Type B pancreatic cell (in vitro differentiated cells): ENCODE results near the gene OR52R1. TPM values are rescaled to one million over a fixed set of nuclear protein-coding genes. Genes with fewer than 3 reads are reported as not detected.

ENCODE experiments used
- DNase-seq: peaks from one replicate; pipeline ENCODE4 v3.0.0; 2021; ENCODE audit warnings: mixed read lengths; ENCODE audit not compliant: unreplicated experiment; ENCODE audit errors: extremely low spot score
- H3K27ac Mint-ChIP-seq: 2 replicates; pipeline ENCODE4 v1.8.0; 2021; ENCODE audit warnings: mild to moderate bottlenecking, mixed read lengths
- H3K27me3 Mint-ChIP-seq: 2 replicates; pipeline ENCODE4 v1.8.0; 2021; ENCODE audit warnings: mixed read lengths
- H3K36me3 Mint-ChIP-seq: 2 replicates; pipeline ENCODE4 v1.8.0; 2021; ENCODE audit warnings: mixed read lengths
- H3K4me1 Mint-ChIP-seq: one replicate; pipeline ENCODE4 v1.8.0; 2021; ENCODE audit warnings: mixed read lengths; ENCODE audit not compliant: unreplicated experiment
- H3K4me3 Mint-ChIP-seq: 2 replicates; pipeline ENCODE4 v1.8.0; 2021; ENCODE audit warnings: mild to moderate bottlenecking, mixed read lengths
- H3K9me3 Mint-ChIP-seq: 2 replicates; pipeline ENCODE4 v1.8.0; 2021; ENCODE audit warnings: mixed read lengths
- total RNA-seq: library from RNA; stranded (reverse); gene quantifications from 2 replicates; pipeline ENCODE4 v1.2.1, GENCODE V29; 2021; ENCODE audit warnings: low replicate concordance
- TF ChIP-seq, protein P1 (sequence below): fragments of 200-600 bp; sonication (generic); conservative IDR thresholded peaks from 2 replicates; pipeline ENCODE4 v1.5.0; 2021; ENCODE audit warnings: antibody characterized with exemption, mild to moderate bottlenecking

Gene OR52R1
- total RNA-seq, 1 donor from 2014 or later, result not detected

DNA sequence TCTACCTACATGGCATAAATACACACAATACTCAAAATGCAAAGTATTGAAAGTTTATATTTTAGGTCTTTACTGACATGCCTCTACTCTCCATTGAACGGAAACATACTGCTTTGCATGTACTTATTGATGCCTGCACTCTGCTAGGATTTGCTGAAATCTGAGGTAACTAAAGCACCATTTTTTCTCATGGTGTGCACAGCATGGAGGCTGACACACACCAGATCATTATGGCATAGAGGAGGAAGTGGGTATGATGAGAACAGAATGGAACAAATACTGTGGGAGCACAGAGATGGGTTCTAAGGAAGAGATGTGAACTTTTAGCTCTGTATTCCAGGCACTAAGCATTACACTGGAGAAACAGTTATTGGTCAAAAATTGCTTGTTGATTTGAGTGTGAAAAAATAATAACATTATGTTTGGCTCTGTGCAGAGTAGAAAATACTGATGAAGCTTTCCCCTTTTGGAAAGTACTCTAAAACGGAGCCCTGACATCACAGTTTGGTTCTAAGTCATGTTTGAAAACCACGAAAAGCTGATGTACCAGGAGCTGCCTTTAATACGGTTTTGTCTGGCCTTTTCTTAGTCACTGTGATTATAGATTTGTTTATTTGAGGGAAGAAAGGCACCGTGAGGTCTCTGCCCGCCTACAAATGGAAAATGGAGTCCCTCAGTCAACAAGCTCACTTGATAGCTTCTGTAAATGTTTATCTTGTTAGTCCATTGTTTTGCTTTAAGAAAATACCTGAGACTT is 5.6 kb downstream of the OR52R1 start:
- no peaks in the 10 kb centered on the region for H3K9me3 Mint-ChIP-seq
- H3K27me3 Mint-ChIP-seq, result no peaks in the 10 kb centered on the region
- DNase-seq, result no peak
- no peak overlapping the region for H3K4me3 Mint-ChIP-seq
- TF ChIP-seq, protein P1, sequence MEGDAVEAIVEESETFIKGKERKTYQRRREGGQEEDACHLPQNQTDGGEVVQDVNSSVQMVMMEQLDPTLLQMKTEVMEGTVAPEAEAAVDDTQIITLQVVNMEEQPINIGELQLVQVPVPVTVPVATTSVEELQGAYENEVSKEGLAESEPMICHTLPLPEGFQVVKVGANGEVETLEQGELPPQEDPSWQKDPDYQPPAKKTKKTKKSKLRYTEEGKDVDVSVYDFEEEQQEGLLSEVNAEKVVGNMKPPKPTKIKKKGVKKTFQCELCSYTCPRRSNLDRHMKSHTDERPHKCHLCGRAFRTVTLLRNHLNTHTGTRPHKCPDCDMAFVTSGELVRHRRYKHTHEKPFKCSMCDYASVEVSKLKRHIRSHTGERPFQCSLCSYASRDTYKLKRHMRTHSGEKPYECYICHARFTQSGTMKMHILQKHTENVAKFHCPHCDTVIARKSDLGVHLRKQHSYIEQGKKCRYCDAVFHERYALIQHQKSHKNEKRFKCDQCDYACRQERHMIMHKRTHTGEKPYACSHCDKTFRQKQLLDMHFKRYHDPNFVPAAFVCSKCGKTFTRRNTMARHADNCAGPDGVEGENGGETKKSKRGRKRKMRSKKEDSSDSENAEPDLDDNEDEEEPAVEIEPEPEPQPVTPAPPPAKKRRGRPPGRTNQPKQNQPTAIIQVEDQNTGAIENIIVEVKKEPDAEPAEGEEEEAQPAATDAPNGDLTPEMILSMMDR, result no peak
- H3K27ac Mint-ChIP-seq, result no peak overlapping the region
- H3K4me1 Mint-ChIP-seq, result no peaks in the 10 kb centered on the region
- no peaks in the 10 kb centered on the region for H3K36me3 Mint-ChIP-seq

- no peaks in the 10 kb centered on the region for H3K36me3 Mint-ChIP-seq
- DNase-seq, result no peak
- H3K4me1 Mint-ChIP-seq, result no peaks in the 10 kb centered on the region
- TF ChIP-seq, protein P1, result no peak
- no peak overlapping the region for H3K4me3 Mint-ChIP-seq
- H3K9me3 Mint-ChIP-seq, result no peaks in the 10 kb centered on the region
- H3K27me3 Mint-ChIP-seq, result no peaks in the 10 kb centered on the region
- H3K27ac Mint-ChIP-seq, result no peak overlapping the region
Measured at GRCh38 chr11:4797206-4797605, 7.0 kb downstream of the OR52R1 start.

DNA sequence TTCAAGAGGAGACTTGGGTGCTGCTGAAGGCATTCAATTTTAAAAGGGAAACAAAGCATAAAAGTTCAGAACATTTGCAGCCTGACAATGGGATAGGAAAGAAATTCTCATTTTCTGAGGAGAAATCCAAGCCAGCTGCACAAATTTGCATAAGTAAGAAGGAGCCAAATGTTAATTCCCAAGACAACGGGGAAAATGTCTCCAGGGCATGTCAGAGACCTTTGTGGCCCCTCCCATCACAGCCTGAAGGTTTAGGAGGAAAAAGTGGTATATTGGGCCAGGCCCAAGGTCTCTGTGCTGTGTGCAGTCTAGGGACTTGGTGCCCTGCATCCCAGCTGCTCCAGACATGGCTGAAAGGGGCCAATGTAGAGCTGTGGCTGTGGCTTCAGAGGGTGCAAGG is 21.7 kb downstream of the OR52R1 start:
- DNase-seq, result no peak
- TF ChIP-seq, protein P1, result no peak
- Mint-ChIP-seq H3K27me3 (peaks cover 5% of the 10 kb centered on the region), H3K36me3 (no peaks in the 10 kb centered on the region), H3K4me1 (no peaks in the 10 kb centered on the region), H3K9me3 (no peaks in the 10 kb centered on the region), H3K27ac (no peak overlapping the region), H3K4me3 (no peak overlapping the region)

DNA sequence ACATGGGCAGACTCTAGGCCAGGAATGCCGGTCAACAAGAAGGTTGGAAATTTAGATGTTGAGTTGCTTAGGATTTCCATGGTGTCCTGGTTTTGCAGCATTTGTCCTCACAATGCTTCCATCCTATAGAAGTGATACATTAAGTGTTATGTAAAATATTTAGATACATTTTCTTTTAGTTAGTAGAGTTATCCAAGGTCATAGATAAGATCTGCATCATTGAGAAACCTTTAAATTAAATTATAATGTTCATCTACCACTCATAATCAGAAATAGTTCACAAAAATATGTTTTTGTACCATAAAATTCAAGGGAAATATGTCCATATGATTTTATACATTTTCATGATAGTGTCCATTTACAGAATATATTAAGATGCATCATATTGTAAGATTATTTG is 34.3 kb downstream of the OR52R1 start, which contains the start of gene OR51F1:
Gene OR51F1, minus strand, starts transcription at position 101 of the 400 bp plus-strand sequence. Its CDS starts 0 bp downstream, at position 101.
- Mint-ChIP-seq H3K4me1 (no peaks in the 10 kb centered on the region), H3K36me3 (no peaks in the 10 kb centered on the region), H3K9me3 (no peaks in the 10 kb centered on the region), H3K27me3 (no peaks in the 10 kb centered on the region), H3K27ac (no peak within 1 kb of the TSS), H3K4me3 (no peak within 1 kb of the TSS)
- DNase-seq, result no peak
- TF ChIP-seq, protein P1, result no peak

DNA sequence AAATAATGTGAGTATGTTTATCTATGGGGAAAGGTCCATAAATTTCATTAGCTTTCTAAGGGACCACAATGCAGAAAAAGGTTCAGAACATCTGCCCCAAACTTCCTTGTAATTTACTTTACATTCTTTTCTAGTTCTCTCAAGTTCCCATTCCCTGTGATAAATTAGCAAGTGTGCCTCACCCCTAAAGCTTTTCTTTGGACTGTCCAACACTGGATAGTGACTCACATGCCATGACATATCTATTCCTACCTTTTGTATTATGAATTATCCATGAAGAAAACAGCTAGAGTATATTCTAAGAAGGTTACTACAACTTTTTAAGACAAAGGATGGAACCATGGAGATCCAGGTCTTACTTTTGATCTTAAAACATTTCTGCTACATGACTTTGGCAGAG is 36.1 kb downstream of the OR52R1 start:
- H3K36me3 Mint-ChIP-seq, result no peaks in the 10 kb centered on the region
- no peaks in the 10 kb centered on the region for H3K4me1 Mint-ChIP-seq
- TF ChIP-seq, protein P1, result no peak
- no peaks in the 10 kb centered on the region for H3K9me3 Mint-ChIP-seq
- H3K4me3 Mint-ChIP-seq, result no peak overlapping the region
- no peaks in the 10 kb centered on the region for H3K27me3 Mint-ChIP-seq
- no peak for DNase-seq
- no peak overlapping the region for H3K27ac Mint-ChIP-seq
